Fibroblast of skin of abdomen (primary cell): ENCODE results near the gene CTTNBP2.
"Not testable (repeated sequence)": the region's sequence is repeated elsewhere in the genome, so short reads cannot be mapped to it uniquely, and the experiment has no call there.

ENCODE experiments used
- DNase-seq: peaks from one replicate; pipeline ENCODE4 v3.0.0-alpha.2; 2013

Gene CTTNBP2

GRCh38 chr7:117728890-117729624, 144.2 kb downstream of the CTTNBP2 start:
- no peak for DNase-seq

- DNase-seq = no peak
Measured at GRCh38 chr7:117724898-117725297, 148.3 kb downstream of the CTTNBP2 start.

GRCh38 chr7:117719377-117719776, 153.9 kb downstream of the CTTNBP2 start:
- DNase-seq = no peak

GRCh38 chr7:117718116-117718835, 155.0 kb downstream of the CTTNBP2 start:
- no peak for DNase-seq

GRCh38 chr7:117717357-117717756, 155.9 kb downstream of the CTTNBP2 start:
- no peak for DNase-seq

GRCh38 chr7:117716707-117717299, 156.4 kb downstream of the CTTNBP2 start:
- no peak for DNase-seq

- DNase-seq = peak; percentile 48
Measured at GRCh38 chr7:117715784-117716445, 157.3 kb downstream of the CTTNBP2 start.

GRCh38 chr7:117711556-117711955, 161.7 kb downstream of the CTTNBP2 start:
- no peak for DNase-seq

GRCh38 chr7:117708173-117708572, 165.1 kb downstream of the CTTNBP2 start:
- not testable (repeated sequence) for DNase-seq

- no peak for DNase-seq
Measured at GRCh38 chr7:117707080-117707479, 166.2 kb downstream of the CTTNBP2 start.

GRCh38 chr7:117706210-117706609, 167.0 kb downstream of the CTTNBP2 start:
- no peak for DNase-seq

- DNase-seq = no peak
Measured at GRCh38 chr7:117705630-117706029, 167.6 kb downstream of the CTTNBP2 start.

- DNase-seq = no peak
Measured at GRCh38 chr7:117704063-117704462, 169.2 kb downstream of the CTTNBP2 start.

GRCh38 chr7:117698018-117698417, 175.2 kb downstream of the CTTNBP2 start:
- DNase-seq = no peak

GRCh38 chr7:117692338-117692737, 180.9 kb downstream of the CTTNBP2 start:
- no peak for DNase-seq

GRCh38 chr7:117690147-117690546, 183.1 kb downstream of the CTTNBP2 start:
- no peak for DNase-seq

GRCh38 chr7:117689406-117689805, 183.8 kb downstream of the CTTNBP2 start:
- DNase-seq = no peak

GRCh38 chr7:117688126-117688525, 185.1 kb downstream of the CTTNBP2 start:
- DNase-seq = no peak

GRCh38 chr7:117686311-117686935, 186.8 kb downstream of the CTTNBP2 start:
- DNase-seq = no peak

- no peak for DNase-seq
Measured at GRCh38 chr7:117685795-117686194, 187.4 kb downstream of the CTTNBP2 start.

- DNase-seq = no peak
Measured at GRCh38 chr7:117683430-117684175, 189.6 kb downstream of the CTTNBP2 start.
